Measurements from ENCODE around the gene BPIFB3.

- no peak for TF ChIP-seq POLR2A (IDR thresholded peaks at IDR 0.05; ENCODE audit: low read length)
- no peak for TF ChIP-seq GATA1 (IDR thresholded peaks at IDR 0.05; ENCODE audit: low read depth, low read length)
Observed at GRCh38 chr20:33113387-33113908, 59.7 kb downstream of the BPIFB3 start.
